GM21526 (cell line): ENCODE data around the gene TMED3.
"Not testable (repeated sequence)": the region's sequence is repeated elsewhere in the genome, so short reads cannot be mapped to it uniquely, and the experiment has no call there.

Experiments
- ATAC-seq: cut with Tn5 transposase; IDR thresholded peaks from one replicate; pipeline ENCODE4 v1.9.1; 2021; ENCODE audit warnings: moderate library complexity; ENCODE audit not compliant: unreplicated experiment, low FRiP score

The TMED3 gene

DNA sequence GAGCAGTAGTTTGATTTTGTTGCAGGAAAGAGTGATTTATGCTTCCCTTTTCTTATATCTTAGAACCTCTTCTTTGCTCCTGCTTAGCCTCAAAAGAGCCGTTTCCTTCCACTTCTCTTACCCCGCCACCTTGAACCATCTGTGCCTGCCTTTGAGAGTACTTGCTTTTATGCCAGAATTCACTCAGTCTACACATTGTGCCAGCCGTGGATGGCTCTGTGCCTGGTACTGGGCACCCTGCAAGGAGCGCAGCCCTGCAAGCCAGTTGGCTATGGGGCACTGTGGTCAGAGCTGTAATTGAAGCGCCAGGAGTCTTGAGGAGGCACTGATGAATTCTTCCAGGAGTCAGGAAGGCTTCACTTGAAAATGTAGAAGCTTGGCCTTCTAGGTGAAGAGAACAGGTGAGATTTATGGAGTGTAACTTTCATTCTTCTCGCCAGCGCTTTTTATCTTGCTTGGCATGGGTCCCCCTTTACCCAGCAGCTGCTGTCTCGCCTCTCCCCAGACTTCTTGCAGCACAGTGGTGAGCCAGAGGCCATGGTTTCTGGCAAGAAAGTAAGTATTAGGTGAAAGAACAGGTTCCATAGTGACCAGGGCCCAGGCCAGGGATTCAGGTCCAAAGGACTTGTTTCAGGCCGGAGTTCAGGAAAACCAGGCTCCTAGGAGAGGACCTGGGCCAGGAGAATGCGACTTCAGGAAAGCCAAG is 4.9 kb downstream of the TMED3 start:
- ATAC-seq: no peak

DNA sequence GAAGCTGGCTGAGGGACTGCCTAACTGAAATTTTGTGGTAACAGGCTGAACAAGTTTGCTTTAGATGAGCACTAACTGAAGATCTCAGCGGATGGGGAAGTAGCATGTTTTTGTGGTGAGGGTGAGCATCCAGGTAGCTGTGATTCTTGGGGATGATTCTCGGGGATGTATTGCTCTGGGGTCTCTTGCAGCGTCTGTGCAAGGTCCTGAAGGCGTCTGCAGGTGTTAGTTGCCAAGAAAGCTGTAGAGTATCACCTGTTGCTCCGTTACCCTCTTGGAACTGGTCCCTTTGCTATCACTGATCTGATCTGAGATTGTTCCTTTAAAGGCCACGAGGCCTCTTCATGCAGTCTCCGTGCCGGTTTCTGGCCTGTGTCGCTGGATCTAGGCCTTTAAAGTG is 6.0 kb downstream of the TMED3 start:
- ATAC-seq: no peak

DNA sequence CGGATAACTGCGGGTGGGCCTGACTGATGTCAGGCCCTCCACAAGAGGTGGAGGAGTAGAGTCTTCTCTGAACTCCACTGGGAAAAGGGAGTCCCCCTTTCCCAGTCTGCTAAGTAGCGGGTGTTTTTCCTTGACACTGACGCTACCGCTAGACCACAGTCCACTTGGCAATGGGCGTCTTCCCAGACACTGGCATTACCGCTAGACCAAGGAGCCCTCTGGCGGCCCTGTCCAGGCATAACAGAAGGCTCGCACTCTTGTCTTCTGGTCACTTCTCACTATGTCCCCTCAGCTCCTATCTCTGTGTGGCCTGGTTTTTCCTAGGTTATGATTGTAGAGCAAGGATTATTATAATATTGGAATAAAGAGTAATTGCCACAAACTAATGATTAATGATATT is 9.1 kb downstream of the TMED3 start:
- not testable (repeated sequence) for ATAC-seq

DNA sequence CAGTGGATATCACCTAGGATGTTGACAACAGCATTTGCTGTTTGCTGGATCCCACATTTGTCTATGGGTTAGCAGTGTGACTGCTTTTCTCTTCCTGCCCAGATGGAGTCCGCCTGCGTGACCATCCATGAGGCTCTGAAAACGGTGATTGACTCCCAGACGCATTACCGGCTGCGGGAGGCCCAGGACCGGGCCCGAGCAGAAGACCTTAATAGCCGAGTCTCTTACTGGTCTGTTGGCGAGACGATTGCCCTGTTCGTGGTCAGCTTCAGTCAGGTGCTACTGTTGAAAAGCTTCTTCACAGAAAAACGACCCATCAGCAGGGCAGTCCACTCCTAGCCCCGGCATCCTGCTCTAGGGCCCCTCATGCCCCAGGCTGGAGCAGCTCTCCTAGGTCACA is 11.0 kb downstream of the TMED3 start:
- ATAC-seq: no peak

DNA sequence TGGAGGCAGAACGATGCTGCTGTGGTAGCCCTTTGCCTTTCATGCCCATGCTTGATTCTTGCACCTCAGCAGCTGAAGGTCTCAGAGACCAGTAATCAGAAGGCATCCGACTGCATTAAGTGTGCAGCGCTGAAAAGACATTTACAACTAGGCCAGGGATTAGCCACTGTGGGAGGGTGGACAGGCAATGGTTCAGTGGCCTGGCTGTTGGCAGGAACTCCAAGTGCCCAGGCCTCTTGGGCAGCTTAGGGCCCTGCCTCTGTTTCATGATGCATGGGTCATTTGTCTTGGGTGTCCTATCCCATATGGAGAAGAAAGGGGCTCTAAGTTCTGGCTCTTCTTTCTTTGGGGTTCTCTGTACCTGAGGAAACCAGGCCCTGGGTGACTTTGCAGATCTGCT is 11.4 kb downstream of the TMED3 start:
- no peak for ATAC-seq

DNA sequence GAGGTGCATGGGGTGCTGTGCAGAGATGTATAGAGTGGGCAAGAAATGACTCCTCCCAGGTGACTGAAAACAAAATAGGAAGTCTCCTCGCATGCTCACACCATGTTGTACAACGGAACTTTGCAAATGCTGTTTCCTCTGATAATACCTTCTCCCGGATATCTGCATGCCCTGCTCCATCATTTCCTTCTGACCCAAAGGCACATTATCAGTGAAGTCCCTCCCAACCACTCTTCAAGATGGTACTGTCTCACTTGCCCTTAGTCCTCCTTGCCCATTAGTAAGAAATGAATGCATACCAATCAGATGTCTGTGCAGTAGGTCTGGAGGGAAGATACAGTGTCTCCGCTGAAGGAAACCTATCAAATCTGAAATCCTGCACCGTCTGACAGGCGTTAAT is 12.0 kb downstream of the TMED3 start:
- ATAC-seq: no peak

DNA sequence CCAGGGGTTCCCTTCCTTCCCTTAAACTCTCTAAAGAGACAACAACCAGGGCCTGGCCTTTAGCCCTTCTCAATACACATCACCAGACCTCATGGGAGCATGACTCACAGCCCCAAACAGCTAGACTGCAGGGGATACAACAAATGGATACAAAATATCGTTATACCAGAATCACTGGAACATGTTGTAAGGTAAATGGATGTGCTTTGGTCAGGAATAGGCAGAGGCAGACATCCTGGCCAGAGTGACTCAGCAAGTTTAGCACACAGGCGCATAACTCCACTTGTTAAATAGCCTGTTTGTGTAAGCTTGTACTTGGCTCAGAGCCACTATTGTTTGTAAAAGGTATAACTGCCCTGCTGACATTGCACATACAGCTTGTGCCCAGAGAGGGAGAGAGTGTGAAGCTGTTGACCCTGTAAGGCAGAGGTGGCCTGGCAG is 18.3 kb downstream of the TMED3 start:
- ATAC-seq: no peak

DNA sequence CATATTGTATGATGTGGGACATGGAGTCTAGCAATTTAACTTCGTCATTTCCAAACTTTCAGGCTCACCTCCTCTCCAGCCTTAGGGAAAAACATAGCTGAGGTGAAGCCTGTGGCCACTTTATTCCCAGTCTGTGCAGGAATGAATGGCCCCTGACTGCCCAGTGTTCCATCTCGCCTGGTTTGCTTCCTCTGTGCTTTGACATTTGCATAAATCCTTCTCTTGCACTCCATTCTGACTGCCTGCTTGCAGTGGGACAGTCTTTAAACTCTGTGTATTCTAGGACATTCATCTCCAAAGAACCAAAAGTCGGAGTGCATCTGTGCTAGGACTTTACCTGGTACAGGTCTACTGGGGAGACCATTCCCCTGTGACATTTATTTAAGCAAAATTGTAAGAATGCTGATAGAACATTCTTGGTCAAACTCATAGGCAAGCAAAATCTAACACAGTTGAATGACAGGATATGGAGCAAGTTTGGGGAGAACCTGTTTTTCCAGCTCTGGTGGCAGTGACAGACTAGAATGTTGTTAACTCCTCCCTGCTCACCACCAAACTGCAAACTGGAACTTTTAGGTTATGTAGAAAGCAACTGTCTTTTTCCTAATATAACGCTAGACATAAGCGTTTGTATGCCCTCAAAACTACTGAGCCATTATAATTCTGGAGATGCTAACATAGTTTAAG is 22.1 kb downstream of the TMED3 start:
- ATAC-seq: no peak

DNA sequence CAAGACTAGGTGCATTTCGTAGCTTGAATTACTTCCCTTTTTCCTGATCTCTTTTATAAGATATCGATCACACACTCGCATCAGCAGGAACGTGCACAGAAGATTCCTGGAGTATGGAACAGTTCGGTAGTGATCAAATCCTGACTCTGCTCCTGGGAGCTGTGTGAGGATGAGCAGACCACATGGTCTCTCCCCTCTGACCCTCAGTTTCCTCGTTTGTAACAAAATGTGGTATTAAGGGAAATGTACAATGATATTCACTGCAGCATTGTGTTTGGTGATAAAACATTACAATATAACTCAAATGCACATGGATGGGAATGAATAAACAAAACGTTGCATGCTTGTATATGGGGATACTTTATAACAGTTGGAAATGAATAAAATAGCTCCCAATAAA is 26.7 kb downstream of the TMED3 start:
- no peak for ATAC-seq

DNA sequence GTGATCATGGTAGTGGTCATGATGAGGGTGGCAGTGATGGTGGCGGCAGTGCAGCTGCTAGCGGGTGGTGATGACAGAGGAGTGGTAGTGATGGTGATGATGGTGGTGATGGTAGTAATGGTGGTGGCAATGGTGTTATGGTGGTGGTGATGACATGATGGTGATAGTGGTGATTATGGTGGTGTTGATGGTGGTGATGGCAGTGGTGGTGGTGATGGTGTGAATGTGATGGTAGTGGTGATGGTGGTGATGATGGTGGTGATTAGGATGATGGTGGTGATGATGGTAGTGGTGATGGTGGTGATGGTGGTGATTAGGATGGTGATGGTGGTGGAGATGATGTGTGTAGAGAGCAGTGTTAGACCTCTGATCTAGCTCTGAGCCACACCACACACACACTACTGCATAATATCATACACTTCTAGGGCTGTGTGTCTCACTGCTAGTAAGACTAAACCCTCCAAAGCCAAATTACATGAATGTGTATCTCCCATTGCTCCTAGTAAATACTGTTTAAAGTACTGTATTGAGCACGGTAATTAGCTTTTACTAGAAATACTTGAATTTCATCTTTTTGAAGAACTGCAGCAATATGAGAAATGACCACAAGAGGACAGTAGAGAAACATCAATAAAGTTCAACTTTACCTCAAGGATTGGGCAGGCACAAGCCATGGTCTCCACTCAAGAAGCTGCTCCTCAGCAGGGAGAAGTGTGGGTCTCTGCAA is 28.8 kb downstream of the TMED3 start:
- ATAC-seq: no peak

DNA sequence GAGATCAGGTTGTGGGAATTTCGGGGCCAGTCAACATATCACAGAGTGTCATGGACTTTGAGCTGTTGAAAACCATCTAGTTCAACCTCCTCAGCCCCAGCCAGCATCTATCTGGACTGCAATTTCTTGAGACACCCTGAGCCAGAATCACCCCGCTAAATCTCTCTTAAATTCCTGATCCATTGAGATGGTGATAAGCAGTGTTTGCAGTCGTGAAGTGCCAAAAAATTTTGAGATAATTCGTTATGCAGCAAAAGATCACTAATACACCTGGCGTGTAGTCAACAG is 29.3 kb downstream of the TMED3 start:
- no peak for ATAC-seq

DNA sequence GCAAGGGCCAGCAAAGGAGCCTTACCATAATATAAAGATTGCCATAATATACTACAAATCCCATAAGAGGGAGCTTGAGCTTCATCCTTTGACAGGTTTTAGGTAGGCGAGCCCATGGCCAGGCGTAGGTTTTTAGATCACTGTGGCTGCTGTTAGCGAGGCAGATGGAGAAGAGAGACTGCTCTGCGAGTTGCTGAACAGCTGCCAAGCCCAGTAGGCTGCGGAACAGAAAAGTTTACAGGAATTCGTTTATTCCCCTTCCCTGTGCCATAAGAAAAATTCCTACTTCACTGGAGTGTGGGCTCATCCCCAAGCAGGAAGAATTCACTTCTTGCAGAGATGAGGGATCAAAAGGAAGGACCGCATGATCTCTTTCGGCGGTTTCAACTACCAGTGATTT is 30.5 kb downstream of the TMED3 start:
- ATAC-seq: no peak

DNA sequence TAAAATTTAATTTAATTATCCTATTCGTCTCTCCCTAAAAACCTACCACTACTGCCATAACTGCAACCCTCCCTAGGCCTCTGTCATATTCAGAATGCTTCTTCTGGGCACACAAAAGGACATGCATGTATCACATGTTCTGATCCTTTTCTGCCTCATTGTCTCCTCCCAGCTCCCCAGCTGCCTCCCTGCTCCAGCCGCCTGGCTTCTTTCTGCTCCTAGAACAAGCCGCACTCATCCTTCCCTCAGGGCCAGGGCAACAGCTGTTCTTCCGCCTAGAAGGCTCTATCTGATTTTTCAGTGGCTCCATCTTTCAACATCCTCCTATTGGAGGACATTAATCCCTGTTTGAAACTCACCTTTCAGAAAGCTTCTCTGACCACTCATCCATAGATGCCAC is 38.6 kb downstream of the TMED3 start:
- no peak for ATAC-seq

DNA sequence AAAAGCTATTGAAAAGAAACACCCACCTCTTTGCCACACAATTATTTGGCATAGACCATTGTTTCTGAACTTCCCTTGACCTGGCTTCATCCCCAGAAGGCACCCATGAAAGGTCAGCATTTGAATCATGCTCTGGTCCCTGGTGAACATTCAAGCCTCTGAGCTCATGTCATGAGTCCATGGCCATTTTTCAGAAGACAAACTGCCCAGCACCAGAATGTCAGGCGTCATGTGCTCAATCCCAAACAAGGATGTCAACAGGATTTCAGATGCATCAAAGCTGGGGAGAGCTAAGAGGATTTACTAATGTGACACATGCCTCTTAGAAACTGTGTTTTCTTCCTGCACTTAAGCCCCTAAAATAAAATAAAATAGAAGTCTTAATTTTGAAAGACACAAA is 41.3 kb downstream of the TMED3 start:
- no peak for ATAC-seq

DNA sequence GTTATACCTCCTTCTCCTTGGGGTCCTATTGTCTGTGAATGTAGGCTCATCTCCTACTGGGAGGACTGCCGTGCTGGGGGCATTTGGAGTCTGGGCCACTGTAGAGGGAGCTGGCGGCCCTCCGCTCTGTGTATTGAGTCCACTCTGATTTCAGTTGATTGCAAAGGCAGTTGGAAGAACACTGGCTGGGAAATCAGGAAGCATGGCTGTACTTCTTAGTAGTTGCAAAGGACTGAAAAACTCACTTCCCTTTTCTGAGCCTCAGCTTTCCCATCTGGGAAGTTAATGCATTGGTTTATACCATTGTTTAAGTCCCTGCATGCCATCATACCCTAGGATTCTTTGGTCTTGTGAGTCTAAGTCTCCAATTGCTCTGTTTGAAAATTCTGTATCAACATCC is 46.7 kb downstream of the TMED3 start:
- ATAC-seq: no peak

DNA sequence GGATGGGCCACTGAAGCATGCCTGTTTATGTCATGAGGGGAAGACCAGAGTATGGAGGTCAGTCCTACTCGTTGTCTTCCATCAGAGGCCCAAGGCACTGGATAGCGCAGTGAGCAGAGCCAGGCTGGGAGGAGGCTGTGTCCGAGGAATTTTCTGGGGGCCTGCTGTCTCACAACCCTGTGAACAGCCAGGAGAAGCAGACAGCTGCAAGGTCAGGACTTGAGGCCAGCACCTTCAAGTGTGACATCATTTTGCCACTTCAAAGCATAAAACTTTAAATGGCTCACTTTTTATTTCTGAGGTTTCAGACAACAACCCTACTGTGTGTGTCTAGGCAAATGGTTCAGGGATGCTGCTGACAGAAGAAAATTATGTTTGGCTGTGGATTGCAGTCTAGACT is 47.2 kb downstream of the TMED3 start:
- ATAC-seq: no peak

DNA sequence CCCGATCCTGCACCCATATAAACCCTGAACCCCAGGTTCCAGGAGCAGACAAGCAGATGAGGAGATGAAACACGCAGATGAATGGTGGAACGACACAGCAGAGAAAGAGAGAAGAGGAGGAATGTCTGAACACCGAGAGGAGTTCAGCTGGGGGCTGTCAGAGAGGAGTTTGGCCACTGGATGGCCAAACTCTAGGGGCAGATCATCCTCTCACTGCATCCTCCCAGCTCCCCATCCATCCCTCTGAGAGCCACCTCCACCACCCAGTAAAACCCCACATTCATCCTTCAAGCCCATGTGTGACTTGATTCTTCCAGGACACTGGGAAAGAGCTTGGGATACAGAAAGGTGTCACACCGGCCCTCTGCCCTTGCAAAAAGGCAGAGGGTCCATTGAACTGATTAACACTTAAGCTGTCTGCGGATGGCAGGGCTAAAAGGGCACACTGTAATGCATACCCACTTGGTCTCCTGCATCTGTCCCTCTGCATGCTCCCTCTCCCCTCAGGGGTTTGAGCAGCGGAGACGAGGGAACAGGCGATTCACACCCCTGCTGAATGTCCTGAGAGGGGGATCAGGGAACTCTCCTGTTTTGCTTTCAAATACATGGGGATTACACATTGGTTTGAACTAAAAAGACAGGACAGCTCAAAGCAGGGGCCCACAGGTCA is 53.8 kb downstream of the TMED3 start:
- no peak for ATAC-seq

DNA sequence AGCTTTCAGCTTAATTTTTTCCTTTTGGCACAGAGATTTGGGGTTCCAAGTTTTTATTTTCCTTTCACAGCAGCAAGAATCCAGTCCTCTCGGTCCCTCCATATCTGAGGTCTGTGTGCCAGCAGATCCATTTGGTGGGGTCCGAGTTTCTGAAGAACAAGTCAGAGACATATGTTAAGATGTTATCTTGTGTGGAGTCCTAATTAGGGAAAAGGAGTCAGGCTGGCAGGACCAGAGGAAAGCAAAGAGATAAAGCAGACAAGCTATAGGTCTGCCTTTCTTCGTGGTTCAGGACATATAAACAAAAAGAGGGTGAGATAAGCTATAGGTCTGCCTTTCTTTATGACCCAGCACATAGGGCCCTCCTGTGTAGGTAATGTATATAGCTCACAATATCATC is 54.9 kb downstream of the TMED3 start:
- no peak for ATAC-seq

DNA sequence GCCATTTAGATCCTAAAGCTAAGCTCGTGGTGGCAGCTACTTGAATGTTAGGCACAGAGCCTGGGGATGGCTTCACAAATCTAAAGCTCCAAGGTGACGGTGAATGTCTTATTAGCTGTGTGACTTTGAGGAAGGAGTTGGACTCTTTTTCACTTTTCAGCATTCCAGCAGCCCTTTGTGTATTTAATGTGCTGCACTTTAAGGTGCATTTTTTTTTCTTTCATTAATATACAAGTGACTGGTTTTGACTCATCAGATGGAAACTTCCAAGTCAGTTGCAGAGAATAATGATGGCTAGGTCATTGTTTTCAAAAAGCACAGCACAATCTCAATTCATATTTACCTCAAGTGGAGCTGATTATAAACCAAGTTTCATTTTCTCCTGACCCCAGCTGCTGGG is 55.8 kb downstream of the TMED3 start:
- ATAC-seq: no peak

DNA sequence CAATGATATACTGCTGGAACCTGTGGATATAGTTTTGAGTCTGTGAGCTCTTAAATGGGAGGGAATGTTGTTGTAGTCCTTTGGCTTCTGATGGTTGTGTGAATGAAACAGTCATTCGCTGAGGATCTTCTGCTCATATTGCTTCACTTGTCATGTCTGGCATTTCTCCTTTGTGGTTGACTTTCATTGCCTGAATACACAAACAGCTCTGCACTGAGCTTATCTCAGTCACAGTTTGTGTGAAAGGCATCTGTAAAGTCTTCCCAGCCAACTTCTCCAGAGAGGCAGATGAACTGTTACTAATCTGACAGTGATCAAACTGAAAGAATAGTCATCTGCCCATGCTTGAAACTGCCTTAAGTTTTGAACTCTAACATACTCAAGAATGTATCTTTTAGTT is 59.8 kb downstream of the TMED3 start:
- ATAC-seq: no peak

DNA sequence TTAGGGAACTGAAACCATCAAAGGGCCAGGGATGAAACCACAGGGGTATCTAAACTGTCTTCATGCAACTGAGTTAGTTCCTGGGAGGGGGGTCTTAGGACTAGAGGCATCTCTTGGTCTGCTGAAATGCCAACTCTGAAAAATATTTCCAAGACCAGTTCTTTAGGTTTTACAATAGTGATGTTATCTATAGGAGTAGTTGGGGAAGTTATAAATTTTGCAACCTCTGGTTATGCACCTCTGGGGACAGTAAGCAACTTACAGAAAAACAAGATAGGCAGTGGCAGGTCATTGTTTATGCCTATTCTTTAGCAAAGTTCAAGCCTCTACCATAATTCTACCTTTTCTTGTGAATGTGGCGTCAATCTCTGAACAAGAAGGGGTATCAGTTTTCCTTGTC is 60.7 kb downstream of the TMED3 start:
- no peak for ATAC-seq

DNA sequence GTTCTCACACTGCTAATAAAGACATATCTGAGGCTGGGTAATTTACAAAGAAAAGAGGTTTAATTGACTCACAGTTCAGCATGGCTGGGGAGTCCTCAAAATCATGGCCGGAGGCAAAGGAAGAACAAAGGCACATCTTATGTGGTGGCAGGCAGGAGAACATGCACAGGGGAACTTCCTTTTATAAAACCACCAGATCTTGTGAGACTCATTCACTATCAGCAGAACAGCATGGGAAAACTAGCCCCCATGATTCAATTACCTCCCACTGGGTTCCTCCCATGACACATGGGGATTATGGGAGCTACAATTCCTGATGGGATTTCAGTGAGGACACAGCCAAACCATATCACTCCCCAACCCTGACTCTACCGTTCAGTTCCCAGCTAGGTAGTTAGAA is 61.5 kb downstream of the TMED3 start:
- no peak for ATAC-seq
